ENCODE measurements around the gene MAP3K8. TPM values are rescaled to one million over a fixed set of nuclear protein-coding genes. Genes with fewer than 3 reads are reported as not detected.

The MAP3K8 gene
- total and polyA plus RNA-seq, 2 donors (not counting 3 experiments of a cell fraction or from before 2014, with no cell fraction given): 5.2 to 10.6 TPM

- Histone ChIP-seq H3K27me3 (ENCODE audit: control insufficient read depth in 2 of 2, insufficient read depth in 2 of 2, low read length in 2 of 2) (peaks cover 7 to 8% of the 10 kb centered on the region in 2 experiments), H4K20me1 (replicated peaks; ENCODE audit: control insufficient read depth, extremely low read depth, insufficient read depth, low read length) (no peaks in the 10 kb centered on the region), H3K79me2 (ENCODE audit: control insufficient read depth, insufficient read depth, low read length) (no peaks in the 10 kb centered on the region), H3K9me3 (replicated peaks; ENCODE audit: control insufficient read depth, insufficient read depth, low read length) (no peaks in the 10 kb centered on the region), H3K4me2 (ENCODE audit: insufficient read depth, low read length) (no peak overlapping the region), H3K4me3 (replicated peaks in 1 of 3; ENCODE audit: insufficient read depth in 1 of 3, low read depth in 1 of 3, low read length in 3 of 3) (no peak overlapping the region), H3K4me1 (ENCODE audit: control insufficient read depth, extremely low read depth, insufficient read depth, low read length) (no peaks in the 10 kb centered on the region), H2AFZ (ENCODE audit: low read depth, low read length) (no peak overlapping the region), H3K27ac (ENCODE audit: insufficient read depth, low read depth, low read length) (no peak overlapping the region), H3K9me1 (replicated peaks; ENCODE audit: control insufficient read depth, extremely low read depth, insufficient read depth, low read length) (no peaks in the 10 kb centered on the region), H3K9ac (replicated peaks; ENCODE audit: extremely low read depth, insufficient read depth, low read length) (no peak overlapping the region), H3K36me3 (ENCODE audit: control insufficient read depth in 2 of 2, extremely low read depth in 1 of 2, insufficient read depth in 2 of 2, low read length in 2 of 2) (no peaks in the 10 kb centered on the region)
- FAIRE-seq: no peak
- ChIA-PET CTCF (interaction anchor here (0.9 kb wide), 1 partner anchor 26 kb away, joined by 3 read pairs; no protein-coding TSS in a partner anchor), POLR2A (no interaction called here)
- DNase-seq (ENCODE audit: low read depth, low spot score): no peak
- TF ChIP-seq EZH2 (IDR thresholded peaks at IDR 0.05; ENCODE audit: borderline replicate concordance, low read depth, low read length, severe bottlenecking): no peak
- TF ChIP-seq CTCF (IDR thresholded peaks at IDR 0.05; ENCODE audit: extremely low read depth in 1 of 2, insufficient read depth in 1 of 2, low read depth in 1 of 2, low read length in 2 of 2): no peak
- TF ChIP-seq GATA2 (IDR thresholded peaks at IDR 0.05; ENCODE audit: insufficient read depth, insufficient read length, low read depth, low read length): no peak
- no peak for TF ChIP-seq POLR2A (IDR thresholded peaks at IDR 0.05; ENCODE audit: low read depth, low read length)
- TF ChIP-seq JUN (IDR thresholded peaks at IDR 0.05; ENCODE audit: borderline replicate concordance, insufficient read depth, insufficient read length, low read depth): no peak
- no peak for TF ChIP-seq POLR2AphosphoS5 (IDR thresholded peaks at IDR 0.05; ENCODE audit: insufficient read depth, low read depth, low read length)
- TF ChIP-seq, protein P1, sequence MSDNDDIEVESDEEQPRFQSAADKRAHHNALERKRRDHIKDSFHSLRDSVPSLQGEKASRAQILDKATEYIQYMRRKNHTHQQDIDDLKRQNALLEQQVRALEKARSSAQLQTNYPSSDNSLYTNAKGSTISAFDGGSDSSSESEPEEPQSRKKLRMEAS (IDR thresholded peaks at IDR 0.05; ENCODE audit: insufficient read depth, insufficient read length): no peak
- no peak for TF ChIP-seq FOS (IDR thresholded peaks at IDR 0.05; ENCODE audit: borderline replicate concordance, insufficient read depth, low read length)
- no peak for TF ChIP-seq MYC (IDR thresholded peaks at IDR 0.05; ENCODE audit: low read depth, low read length)
- intact Hi-C loops (cut with micrococcal nuclease) (no loop called here), dilution Hi-C loops (cut with MboI; ENCODE audit: extremely low pct_ligation_motif_present, low sequenced_read_pairs) (no loop called here)
- no TSS peak for BruUV-seq (replicated peaks)
Measured at GRCh38 chr10:30510184-30510931, 76.4 kb downstream of the MAP3K8 start.

All from endothelial cell of umbilical vein (primary cell).